Measurements from ENCODE around the gene FYN. TPM values are rescaled to one million over a fixed set of nuclear protein-coding genes. Genes with fewer than 3 reads are reported as not detected.

Gene FYN
- polyA plus RNA-seq, 2 of the 4 experiments (the other 2 are of a cell fraction), result 3.5 to 3.7 TPM

DNA sequence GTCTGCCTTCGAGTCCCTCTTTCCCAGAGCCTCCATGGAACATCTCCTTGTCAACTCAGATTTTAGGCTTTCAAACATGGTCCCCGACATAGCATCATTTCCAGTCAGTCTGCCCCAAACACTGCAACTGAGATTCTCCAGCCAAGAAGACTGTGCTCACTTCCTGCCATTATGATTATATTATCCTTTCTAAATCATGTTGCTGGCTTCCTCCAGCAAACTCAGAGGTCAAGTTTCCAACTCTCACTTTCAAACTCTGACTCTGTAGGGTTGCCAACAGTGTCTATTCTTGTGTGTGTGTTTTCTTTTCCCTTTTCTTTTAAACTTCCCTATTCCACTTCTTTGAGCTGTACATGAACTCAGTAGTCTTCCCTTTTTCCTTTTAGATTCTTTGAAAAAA, 206.4 kb downstream of the FYN start:
- ATAC-seq (no peak), DNase-seq (ENCODE audit: low read depth in 1 of 2, low spot score in 1 of 2) (no peak), FAIRE-seq (no peak)
- POLR2A ChIA-PET, result no interaction called here
- Histone ChIP-seq H3K9me3 (no peaks in the 10 kb centered on the region), H3K27ac (no peak overlapping the region), H3K4me3 (no peak overlapping the region), H3K4me1 (no peaks in the 10 kb centered on the region), H3K4me2 (no peak overlapping the region)
- no peak for TF ChIP-seq SMC3 (IDR thresholded peaks at IDR 0.05)
- TF ChIP-seq, protein P1, sequence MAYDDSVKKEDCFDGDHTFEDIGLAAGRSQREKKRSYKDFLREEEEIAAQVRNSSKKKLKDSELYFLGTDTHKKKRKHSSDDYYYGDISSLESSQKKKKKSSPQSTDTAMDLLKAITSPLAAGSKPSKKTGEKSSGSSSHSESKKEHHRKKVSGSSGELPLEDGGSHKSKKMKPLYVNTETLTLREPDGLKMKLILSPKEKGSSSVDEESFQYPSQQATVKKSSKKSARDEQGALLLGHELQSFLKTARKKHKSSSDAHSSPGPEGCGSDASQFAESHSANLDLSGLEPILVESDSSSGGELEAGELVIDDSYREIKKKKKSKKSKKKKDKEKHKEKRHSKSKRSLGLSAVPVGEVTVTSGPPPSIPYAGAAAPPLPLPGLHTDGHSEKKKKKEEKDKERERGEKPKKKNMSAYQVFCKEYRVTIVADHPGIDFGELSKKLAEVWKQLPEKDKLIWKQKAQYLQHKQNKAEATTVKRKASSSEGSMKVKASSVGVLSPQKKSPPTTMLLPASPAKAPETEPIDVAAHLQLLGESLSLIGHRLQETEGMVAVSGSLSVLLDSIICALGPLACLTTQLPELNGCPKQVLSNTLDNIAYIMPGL (CRISPR knock-in tag; IDR thresholded peaks at IDR 0.05; ENCODE audit: borderline replicate concordance), result no peak
- WGBS (ENCODE audit: missing lambda C conversion rate), result 55% methylated on average over 2 of the region's 2 CpGs
- CTCF ChIA-PET, result no interaction called here

DNA sequence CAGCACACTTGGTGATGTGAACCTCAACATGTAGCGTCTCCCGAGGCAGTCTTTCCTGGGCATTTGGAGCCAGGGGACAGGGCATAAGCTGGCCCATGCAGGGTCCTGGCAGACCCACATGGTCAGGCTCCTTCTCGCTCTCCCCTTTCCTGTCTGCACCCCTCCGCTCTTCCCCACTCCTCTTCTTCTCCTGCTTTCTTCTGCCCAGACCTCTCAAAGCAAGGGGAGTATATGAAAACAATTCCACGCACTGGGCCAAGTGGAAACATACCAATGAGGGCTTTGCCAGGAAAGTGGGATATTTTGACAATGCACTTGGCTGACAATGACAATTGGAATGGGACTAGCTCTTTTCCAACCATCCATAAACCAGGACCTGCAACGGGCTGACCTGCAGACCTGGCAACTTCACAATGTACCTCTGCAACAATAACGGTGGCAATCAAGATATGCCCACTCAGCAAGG, 208.7 kb downstream of the FYN start:
- 84% methylated on average over 7 of the region's 7 CpGs for WGBS (ENCODE audit: missing lambda C conversion rate)
- no peaks in the 10 kb centered on the region for H3K9me3 ChIP-seq
- POLR2A ChIA-PET, result no interaction called here
- CTCF ChIA-PET, result no interaction called here
- no peak overlapping the region for H3K27ac ChIP-seq
- H3K4me1 ChIP-seq, result no peaks in the 10 kb centered on the region
- FAIRE-seq (no peak), ATAC-seq (no peak), DNase-seq (ENCODE audit: low read depth in 1 of 2, low spot score in 1 of 2) (no peak)
- TF ChIP-seq, protein P2, sequence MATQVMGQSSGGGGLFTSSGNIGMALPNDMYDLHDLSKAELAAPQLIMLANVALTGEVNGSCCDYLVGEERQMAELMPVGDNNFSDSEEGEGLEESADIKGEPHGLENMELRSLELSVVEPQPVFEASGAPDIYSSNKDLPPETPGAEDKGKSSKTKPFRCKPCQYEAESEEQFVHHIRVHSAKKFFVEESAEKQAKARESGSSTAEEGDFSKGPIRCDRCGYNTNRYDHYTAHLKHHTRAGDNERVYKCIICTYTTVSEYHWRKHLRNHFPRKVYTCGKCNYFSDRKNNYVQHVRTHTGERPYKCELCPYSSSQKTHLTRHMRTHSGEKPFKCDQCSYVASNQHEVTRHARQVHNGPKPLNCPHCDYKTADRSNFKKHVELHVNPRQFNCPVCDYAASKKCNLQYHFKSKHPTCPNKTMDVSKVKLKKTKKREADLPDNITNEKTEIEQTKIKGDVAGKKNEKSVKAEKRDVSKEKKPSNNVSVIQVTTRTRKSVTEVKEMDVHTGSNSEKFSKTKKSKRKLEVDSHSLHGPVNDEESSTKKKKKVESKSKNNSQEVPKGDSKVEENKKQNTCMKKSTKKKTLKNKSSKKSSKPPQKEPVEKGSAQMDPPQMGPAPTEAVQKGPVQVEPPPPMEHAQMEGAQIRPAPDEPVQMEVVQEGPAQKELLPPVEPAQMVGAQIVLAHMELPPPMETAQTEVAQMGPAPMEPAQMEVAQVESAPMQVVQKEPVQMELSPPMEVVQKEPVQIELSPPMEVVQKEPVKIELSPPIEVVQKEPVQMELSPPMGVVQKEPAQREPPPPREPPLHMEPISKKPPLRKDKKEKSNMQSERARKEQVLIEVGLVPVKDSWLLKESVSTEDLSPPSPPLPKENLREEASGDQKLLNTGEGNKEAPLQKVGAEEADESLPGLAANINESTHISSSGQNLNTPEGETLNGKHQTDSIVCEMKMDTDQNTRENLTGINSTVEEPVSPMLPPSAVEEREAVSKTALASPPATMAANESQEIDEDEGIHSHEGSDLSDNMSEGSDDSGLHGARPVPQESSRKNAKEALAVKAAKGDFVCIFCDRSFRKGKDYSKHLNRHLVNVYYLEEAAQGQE (IDR thresholded peaks at IDR 0.05), result no peak
- no peak for TF ChIP-seq POLR2AphosphoS2 (conservative IDR thresholded peaks at IDR 0.05; ENCODE audit: low read length)
- no peak for TF ChIP-seq ZSCAN20 (CRISPR knock-in tag; IDR thresholded peaks at IDR 0.05)
- no peak for TF ChIP-seq CHD4 (IDR thresholded peaks at IDR 0.05; ENCODE audit: borderline replicate concordance)
- TF ChIP-seq, protein P3, sequence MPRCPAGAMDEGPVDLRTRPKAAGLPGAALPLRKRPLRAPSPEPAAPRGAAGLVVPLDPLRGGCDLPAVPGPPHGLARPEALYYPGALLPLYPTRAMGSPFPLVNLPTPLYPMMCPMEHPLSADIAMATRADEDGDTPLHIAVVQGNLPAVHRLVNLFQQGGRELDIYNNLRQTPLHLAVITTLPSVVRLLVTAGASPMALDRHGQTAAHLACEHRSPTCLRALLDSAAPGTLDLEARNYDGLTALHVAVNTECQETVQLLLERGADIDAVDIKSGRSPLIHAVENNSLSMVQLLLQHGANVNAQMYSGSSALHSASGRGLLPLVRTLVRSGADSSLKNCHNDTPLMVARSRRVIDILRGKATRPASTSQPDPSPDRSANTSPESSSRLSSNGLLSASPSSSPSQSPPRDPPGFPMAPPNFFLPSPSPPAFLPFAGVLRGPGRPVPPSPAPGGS (IDR thresholded peaks at IDR 0.05), result no peak
- TF ChIP-seq JUN (IDR thresholded peaks at IDR 0.05), result no peak
- TF ChIP-seq, protein P4, sequence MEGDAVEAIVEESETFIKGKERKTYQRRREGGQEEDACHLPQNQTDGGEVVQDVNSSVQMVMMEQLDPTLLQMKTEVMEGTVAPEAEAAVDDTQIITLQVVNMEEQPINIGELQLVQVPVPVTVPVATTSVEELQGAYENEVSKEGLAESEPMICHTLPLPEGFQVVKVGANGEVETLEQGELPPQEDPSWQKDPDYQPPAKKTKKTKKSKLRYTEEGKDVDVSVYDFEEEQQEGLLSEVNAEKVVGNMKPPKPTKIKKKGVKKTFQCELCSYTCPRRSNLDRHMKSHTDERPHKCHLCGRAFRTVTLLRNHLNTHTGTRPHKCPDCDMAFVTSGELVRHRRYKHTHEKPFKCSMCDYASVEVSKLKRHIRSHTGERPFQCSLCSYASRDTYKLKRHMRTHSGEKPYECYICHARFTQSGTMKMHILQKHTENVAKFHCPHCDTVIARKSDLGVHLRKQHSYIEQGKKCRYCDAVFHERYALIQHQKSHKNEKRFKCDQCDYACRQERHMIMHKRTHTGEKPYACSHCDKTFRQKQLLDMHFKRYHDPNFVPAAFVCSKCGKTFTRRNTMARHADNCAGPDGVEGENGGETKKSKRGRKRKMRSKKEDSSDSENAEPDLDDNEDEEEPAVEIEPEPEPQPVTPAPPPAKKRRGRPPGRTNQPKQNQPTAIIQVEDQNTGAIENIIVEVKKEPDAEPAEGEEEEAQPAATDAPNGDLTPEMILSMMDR (IDR thresholded peaks at IDR 0.05), result no peak
- TF ChIP-seq CBX8 (IDR thresholded peaks at IDR 0.05), result no peak
- TF ChIP-seq, protein P5, sequence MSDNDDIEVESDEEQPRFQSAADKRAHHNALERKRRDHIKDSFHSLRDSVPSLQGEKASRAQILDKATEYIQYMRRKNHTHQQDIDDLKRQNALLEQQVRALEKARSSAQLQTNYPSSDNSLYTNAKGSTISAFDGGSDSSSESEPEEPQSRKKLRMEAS (IDR thresholded peaks at IDR 0.05), result no peak
- TF ChIP-seq RFX5 (IDR thresholded peaks at IDR 0.05), result no peak
- TF ChIP-seq, protein P1 (CRISPR knock-in tag; IDR thresholded peaks at IDR 0.05; ENCODE audit: borderline replicate concordance), result no peak
- no peak for TF ChIP-seq HOXA7 (CRISPR knock-in tag; IDR thresholded peaks at IDR 0.05)
- no peak for TF ChIP-seq FOSB (CRISPR knock-in tag; IDR thresholded peaks at IDR 0.05)
- no peak overlapping the region for H3K4me3 ChIP-seq
- H3K4me2 ChIP-seq, result no peak overlapping the region
